Central memory CD8-positive, alpha-beta T cell (primary cell): ENCODE results near the gene TMEM235.
A peak's percentile ranks its signal among the peaks of the same experiment; 100 is the strongest.
"Not testable (repeated sequence)": the region's sequence is repeated elsewhere in the genome, so short reads cannot be mapped to it uniquely, and the experiment has no call there.

Experiments
- ATAC-seq: fragments of 150-1000 bp; cut with Tn5 transposase; replicated peaks from 2 replicates; pipeline ENCODE4 v1.10.0; 2022; ENCODE audit warnings: mild to moderate bottlenecking, moderate FRiP score, moderate number of reproducible peaks; ENCODE audit not compliant: poor library complexity, severe bottlenecking; ENCODE audit errors: extremely low read depth
- DNase-seq, 2 donors: peaks; one replicate each; pipeline ENCODE4 v3.0.0; 2021; ENCODE audit warnings: low spot score in 2 of 2
- H3K27ac Mint-ChIP-seq: one replicate; pipeline ENCODE4 v1.8.0; 2022; ENCODE audit warnings: low read depth, mild to moderate bottlenecking, moderate library complexity, mixed read lengths
- H3K27me3 Mint-ChIP-seq: one replicate; pipeline ENCODE4 v1.8.0; 2022; ENCODE audit warnings: mixed read lengths
- H3K36me3 Mint-ChIP-seq: one replicate; pipeline ENCODE4 v1.8.0; 2022; ENCODE audit warnings: mild to moderate bottlenecking, moderate library complexity, mixed read lengths; ENCODE audit not compliant: insufficient read depth
- H3K4me1 Mint-ChIP-seq: one replicate; pipeline ENCODE4 v1.8.0; 2022; ENCODE audit warnings: mixed read lengths
- H3K4me3 Mint-ChIP-seq: one replicate; pipeline ENCODE4 v1.8.0; 2022; ENCODE audit warnings: mild to moderate bottlenecking, moderate library complexity, mixed read lengths
- H3K9me3 Mint-ChIP-seq: one replicate; pipeline ENCODE4 v1.8.0; 2022; ENCODE audit warnings: mixed read lengths

Gene TMEM235

DNA sequence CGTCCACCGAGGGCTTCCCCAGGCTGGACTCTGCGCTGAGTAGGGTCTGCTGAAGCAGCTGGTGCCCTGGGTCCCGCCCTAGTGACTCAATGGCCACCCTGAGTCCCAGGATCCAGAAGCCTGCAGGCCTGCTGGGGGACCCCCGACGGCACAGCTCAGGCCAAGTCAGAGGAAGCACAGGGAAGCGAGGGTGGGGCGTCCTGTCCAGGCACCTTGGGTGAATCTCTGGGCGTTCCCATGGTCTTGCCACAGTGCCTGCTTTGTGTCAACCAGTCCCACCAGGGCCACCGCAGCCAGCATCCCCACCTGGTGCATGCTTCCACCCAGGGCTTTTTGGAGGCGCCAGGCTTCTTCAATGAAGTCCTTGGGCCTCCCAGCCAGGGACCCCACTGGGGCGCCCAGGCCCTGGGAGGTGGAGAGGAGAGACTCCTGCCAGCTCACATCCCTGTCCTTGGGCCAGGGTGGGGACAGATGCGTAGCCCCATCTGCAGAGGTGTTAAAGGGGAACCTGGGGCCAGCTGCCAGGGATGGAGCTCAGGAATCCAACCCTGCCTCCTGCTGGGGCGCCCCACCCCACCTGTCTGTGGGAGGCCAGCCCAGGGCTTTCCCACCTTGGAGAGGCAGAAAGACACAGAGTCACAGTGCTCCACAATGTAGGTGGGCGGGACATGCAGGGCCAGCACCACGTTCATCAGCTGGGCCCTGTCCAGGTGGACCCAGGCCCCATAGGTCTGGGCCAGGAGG lies 17.8 kb downstream of the TMEM235 start:
- Mint-ChIP-seq H3K36me3 (peaks cover 12% of the 10 kb centered on the region), H3K4me1 (peaks cover 31% of the 10 kb centered on the region), H3K4me3 (no peak overlapping the region), H3K27ac (no peak overlapping the region), H3K27me3 (no peaks in the 10 kb centered on the region), H3K9me3 (no peaks in the 10 kb centered on the region)
- no peak for DNase-seq
- ATAC-seq: no peak

- no peak for DNase-seq
- Mint-ChIP-seq H3K4me1 (peaks cover 38% of the 10 kb centered on the region), H3K9me3 (no peaks in the 10 kb centered on the region), H3K27ac (peak overlapping the region; percentile 60), H3K36me3 (peaks cover 10% of the 10 kb centered on the region), H3K4me3 (no peak overlapping the region), H3K27me3 (no peaks in the 10 kb centered on the region)
- no peak for ATAC-seq
Observed at GRCh38 chr17:78249818-78250806, 18.7 kb downstream of the TMEM235 start.

DNA sequence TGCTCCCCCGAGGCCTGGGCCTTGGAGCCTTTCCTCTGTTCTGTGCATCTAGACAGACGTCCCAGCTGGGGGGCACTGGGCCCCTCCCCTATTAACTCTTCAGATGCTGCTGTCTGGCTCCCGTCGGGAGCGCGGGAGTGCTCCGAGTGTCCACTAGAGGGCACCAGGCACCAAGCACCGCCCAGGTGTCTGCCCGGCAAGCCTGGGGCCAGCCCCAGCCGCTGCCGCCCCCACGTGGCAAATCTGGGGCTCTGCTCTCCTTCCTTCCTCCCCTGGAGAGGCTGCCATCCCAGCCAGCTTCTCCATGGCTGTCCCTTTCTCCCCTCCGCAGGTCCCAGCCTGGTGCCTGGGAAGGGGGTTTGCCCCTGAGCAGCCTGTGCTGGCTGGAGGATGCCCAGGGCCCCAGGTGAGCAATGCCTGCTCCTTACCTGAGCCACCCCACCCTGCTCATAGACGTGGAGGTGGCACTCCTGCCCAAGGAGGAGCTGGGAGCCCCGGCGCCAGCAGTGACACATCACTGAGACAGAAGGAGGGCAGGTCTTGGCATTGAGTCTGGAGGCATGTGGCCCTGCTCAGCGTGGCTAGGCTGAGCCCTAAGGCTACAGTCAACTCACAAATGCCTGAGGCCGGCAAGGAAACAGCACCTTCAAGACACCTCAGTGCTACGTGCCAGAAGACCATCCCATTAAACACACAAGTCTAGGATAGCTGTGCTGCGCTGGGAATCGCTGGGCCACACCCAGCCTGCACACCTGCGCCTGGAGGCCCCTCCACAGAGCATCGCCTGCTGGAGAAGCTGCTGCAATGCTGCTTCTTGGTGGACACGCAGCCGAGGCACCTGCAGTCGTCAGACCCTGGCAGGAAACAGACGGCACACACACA lies 19.7 kb downstream of the TMEM235 start:
- peak overlapping the region; percentile 94 for H3K27ac Mint-ChIP-seq
- H3K4me1 Mint-ChIP-seq: peaks cover 38% of the 10 kb centered on the region
- no peaks in the 10 kb centered on the region for H3K9me3 Mint-ChIP-seq

GRCh38 chr17:78251773-78252103 lies 20.3 kb downstream of the TMEM235 start:
- Mint-ChIP-seq H3K9me3 (no peaks in the 10 kb centered on the region), H3K4me3 (peak overlapping the region; percentile 81), H3K27me3 (no peaks in the 10 kb centered on the region), H3K36me3 (peaks cover 8% of the 10 kb centered on the region), H3K27ac (peak overlapping the region; percentile 94), H3K4me1 (peaks cover 38% of the 10 kb centered on the region)
- no peak for ATAC-seq
- no peak for DNase-seq

More for the DNA sequence above, 19.7 kb downstream of the TMEM235 start:
- peak overlapping the region; percentile 81 for H3K4me3 Mint-ChIP-seq
- H3K27me3 Mint-ChIP-seq: no peaks in the 10 kb centered on the region
- ATAC-seq (peak; percentile 16), DNase-seq (peak; percentile 71)
- peaks cover 8% of the 10 kb centered on the region for H3K36me3 Mint-ChIP-seq

DNA sequence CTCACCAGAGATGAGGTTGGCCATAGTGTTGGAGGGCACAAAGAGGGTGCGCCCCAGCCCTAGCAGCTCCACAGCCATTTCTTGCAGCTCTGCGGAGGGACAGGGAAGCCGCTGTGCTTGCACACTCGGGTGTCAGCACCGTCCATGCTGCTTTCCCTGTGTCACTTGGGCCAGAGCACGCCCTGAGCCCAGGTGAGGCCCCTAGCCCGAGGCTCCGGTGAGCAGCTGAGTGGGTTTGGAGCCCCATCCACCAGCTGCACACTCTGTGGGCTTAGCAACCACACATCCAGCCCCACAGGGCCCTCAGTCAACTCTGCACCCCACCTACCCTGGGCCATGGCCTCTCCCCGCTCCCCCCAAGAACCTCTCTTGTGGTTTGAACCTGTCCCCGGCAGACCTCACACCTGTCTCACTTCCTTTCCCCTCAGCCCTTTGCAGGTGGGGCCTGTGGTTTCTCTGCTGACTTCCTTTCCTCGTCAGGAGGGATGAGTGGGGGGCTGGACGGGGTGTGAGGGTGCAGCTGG lies 20.7 kb downstream of the TMEM235 start:
- Mint-ChIP-seq H3K27ac (peak overlapping the region; percentile 94), H3K36me3 (peaks cover 8% of the 10 kb centered on the region), H3K27me3 (no peaks in the 10 kb centered on the region), H3K4me3 (peak overlapping the region; percentile 81), H3K4me1 (peaks cover 38% of the 10 kb centered on the region), H3K9me3 (no peaks in the 10 kb centered on the region)
- ATAC-seq (peak; percentile 86), DNase-seq (peak; percentile 64 to 86)

DNA sequence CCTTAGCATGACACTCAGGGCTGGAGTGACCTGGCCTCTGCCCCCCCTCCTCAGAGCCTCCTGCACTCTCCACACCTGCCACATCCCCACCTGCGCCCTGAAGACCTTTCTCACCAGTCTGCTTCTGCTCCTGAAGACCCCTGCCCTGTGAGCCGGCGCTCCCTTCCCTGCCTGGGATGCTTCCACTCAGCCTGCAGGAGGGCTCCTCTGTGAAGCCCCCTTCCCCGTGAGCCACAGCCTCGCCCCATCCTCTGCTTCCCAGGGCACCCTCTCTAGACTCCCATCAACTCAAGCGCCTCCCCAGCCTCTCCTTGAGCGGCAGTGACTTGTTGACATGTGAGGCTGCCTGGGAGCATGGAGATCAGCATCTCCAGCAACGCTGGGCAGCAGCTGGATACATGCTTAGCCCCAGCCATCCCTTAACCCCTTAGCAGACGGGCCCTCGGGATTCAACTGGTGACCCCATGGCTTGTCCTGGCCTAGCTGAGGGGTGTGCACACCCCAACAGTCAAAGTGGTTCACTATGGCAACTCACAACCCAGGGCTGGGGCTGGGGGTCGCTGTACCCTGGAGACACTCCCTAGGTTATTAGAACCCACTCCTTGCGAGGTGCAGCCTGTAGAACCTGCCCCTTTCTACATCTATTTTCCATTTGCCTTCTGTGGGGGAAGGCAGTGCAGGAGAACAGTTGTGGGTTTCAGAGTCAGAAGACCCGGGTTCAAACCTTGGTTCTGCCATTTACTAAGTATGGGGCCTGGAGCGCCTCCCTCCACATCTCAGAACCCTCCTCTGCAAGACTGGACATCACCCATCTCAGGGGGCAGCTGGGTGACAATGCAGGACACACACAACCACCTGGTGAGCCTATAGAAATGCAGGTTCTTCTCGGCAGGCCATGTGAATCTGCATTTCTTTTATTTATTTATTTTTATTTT lies 21.5 kb downstream of the TMEM235 start:
- no peaks in the 10 kb centered on the region for H3K9me3 Mint-ChIP-seq
- DNase-seq: no peak
- H3K36me3 Mint-ChIP-seq: peaks cover 8% of the 10 kb centered on the region
- no peaks in the 10 kb centered on the region for H3K27me3 Mint-ChIP-seq
- H3K4me3 Mint-ChIP-seq: peak overlapping the region; percentile 81
- H3K4me1 Mint-ChIP-seq: peaks cover 43% of the 10 kb centered on the region
- peak; percentile 8 for ATAC-seq
- H3K27ac Mint-ChIP-seq: peak overlapping the region; percentile 94

DNA sequence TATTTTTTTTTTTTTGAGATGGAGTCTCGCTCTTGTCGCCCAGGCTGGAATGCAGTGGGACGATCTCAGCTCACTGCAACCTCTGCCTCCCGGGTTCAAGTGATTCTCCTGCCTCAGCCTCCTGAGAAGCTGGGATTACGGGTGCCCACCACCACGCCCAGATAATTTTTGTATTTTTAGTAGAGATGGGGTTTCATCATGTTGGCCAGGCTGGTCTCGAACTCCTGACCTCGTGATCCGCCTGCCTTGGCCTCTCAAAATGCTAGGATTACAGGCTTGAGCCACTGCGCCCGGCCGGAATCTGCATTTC lies 22.2 kb downstream of the TMEM235 start:
- Mint-ChIP-seq H3K27ac (peak overlapping the region; percentile 94), H3K4me1 (peaks cover 49% of the 10 kb centered on the region), H3K4me3 (peak overlapping the region; percentile 81)
- not testable (repeated sequence) for H3K36me3 Mint-ChIP-seq, H3K27me3 Mint-ChIP-seq, DNase-seq, ATAC-seq, H3K9me3 Mint-ChIP-seq

- Mint-ChIP-seq H3K4me3 (peak overlapping the region; percentile 81), H3K36me3 (peaks cover 8% of the 10 kb centered on the region), H3K27me3 (no peaks in the 10 kb centered on the region), H3K27ac (peak overlapping the region; percentile 0), H3K4me1 (peaks cover 50% of the 10 kb centered on the region), H3K9me3 (no peaks in the 10 kb centered on the region)
- peak; percentile 63 to 68 for DNase-seq
- ATAC-seq: peak; percentile 38
Observed at GRCh38 chr17:78253946-78254672, 22.7 kb downstream of the TMEM235 start.

GRCh38 chr17:78255029-78255656 lies 23.7 kb downstream of the TMEM235 start:
- ATAC-seq: no peak
- H3K4me1 Mint-ChIP-seq: peaks cover 56% of the 10 kb centered on the region
- H3K4me3 Mint-ChIP-seq: peak overlapping the region; percentile 81
- H3K9me3 Mint-ChIP-seq: no peaks in the 10 kb centered on the region
- DNase-seq: no peak
- H3K36me3 Mint-ChIP-seq: peaks cover 8% of the 10 kb centered on the region
- no peaks in the 10 kb centered on the region for H3K27me3 Mint-ChIP-seq
- peak overlapping the region; percentile 0 for H3K27ac Mint-ChIP-seq

- ATAC-seq: no peak
- H3K36me3 Mint-ChIP-seq: peaks cover 8% of the 10 kb centered on the region
- DNase-seq: no peak
- H3K27me3 Mint-ChIP-seq: no peaks in the 10 kb centered on the region
- H3K4me3 Mint-ChIP-seq: no peak overlapping the region
- H3K27ac Mint-ChIP-seq: no peak overlapping the region
- H3K9me3 Mint-ChIP-seq: no peaks in the 10 kb centered on the region
- H3K4me1 Mint-ChIP-seq: peaks cover 50% of the 10 kb centered on the region
Observed at GRCh38 chr17:78255953-78256706, 24.7 kb downstream of the TMEM235 start.
